ENCODE results near the gene SPDEF. TPM values are rescaled to one million over a fixed set of nuclear protein-coding genes. Genes with fewer than 3 reads are reported as not detected.

Gene SPDEF
- total and polyA plus RNA-seq, 2 of the 13 experiments (the other 11 are each of a cell fraction or from before 2014, with no cell fraction given): not detected

GRCh38 chr6:34560366-34561226 is 4.5 kb upstream of the SPDEF start (continued):
- TF ChIP-seq SKIL (CRISPR knock-in tag; IDR thresholded peaks at IDR 0.05; ENCODE audit: borderline replicate concordance) (peak; percentile 90), ZNF451 (CRISPR knock-in tag; IDR thresholded peaks at IDR 0.05) (peak; percentile 77; the same call in 1 of the 2 replicates), ZNF704 (CRISPR knock-in tag; IDR thresholded peaks at IDR 0.05; ENCODE audit: borderline replicate concordance) (0 out of 2 replicates have a peak, but pooled peaks have one; percentile 42), ATF7 (IDR thresholded peaks at IDR 0.05) (no peak), ATF7 (CRISPR knock-in tag; IDR thresholded peaks at IDR 0.05) (peak; percentile 80; the same call in 1 of the 2 replicates), SRY (CRISPR knock-in tag; IDR thresholded peaks at IDR 0.05) (no peak), ZNF841 (CRISPR knock-in tag; IDR thresholded peaks at IDR 0.05; ENCODE audit: borderline replicate concordance) (no peak), CENPT (CRISPR knock-in tag; IDR thresholded peaks at IDR 0.05; ENCODE audit: low read depth) (no peak), SMAD9 (CRISPR knock-in tag; IDR thresholded peaks at IDR 0.05) (peak; percentile 29; the same call in 1 of the 2 replicates), THAP7 (CRISPR knock-in tag; IDR thresholded peaks at IDR 0.05) (no peak), SNAPC5 (CRISPR knock-in tag; IDR thresholded peaks at IDR 0.05; ENCODE audit: borderline replicate concordance) (peak; percentile 73; the same call in 1 of the 2 replicates), EZH2 (conservative IDR thresholded peaks at IDR 0.05; ENCODE audit: low read depth, low read length) (no peak), HOXD1 (CRISPR knock-in tag; IDR thresholded peaks at IDR 0.05) (peak; percentile 36; the same call in 1 of the 2 replicates), CSRNP1 (CRISPR knock-in tag; IDR thresholded peaks at IDR 0.05) (peak; percentile 86), ZBTB1 (CRISPR knock-in tag; IDR thresholded peaks at IDR 0.05; ENCODE audit: borderline replicate concordance) (no peak), SAP130 (CRISPR knock-in tag; IDR thresholded peaks at IDR 0.05; ENCODE audit: low read depth) (peak; percentile 91), ISX (CRISPR knock-in tag; conservative IDR thresholded peaks at IDR 0.05) (no peak), CCAR2 (optimal IDR thresholded peaks at IDR 0.05; ENCODE audit: low read depth, low read length) (peak; percentile 48), CHCHD3 (CRISPR knock-in tag; IDR thresholded peaks at IDR 0.05) (no peak), ZNF225 (CRISPR knock-in tag; IDR thresholded peaks at IDR 0.05) (no peak; the same call in 1 of the 2 replicates), KLF15 (CRISPR knock-in tag; IDR thresholded peaks at IDR 0.05; ENCODE audit: borderline replicate concordance) (no peak), GABPB1 (CRISPR knock-in tag; IDR thresholded peaks at IDR 0.05) (peak; percentile 80), MLLT10 (CRISPR knock-in tag; IDR thresholded peaks at IDR 0.05) (no peak)

All from HepG2 (cell line).